B cell (primary cell): ENCODE data around the gene HMX2.

Source experiments
- CTCF ChIP-seq: fragments of 200-600 bp; IDR thresholded peaks from one replicate; pipeline ENCODE4 v1.8.0; 2022; ENCODE audit warnings: antibody characterized with exemption, mild to moderate bottlenecking
- EZH2 ChIP-seq: IDR thresholded peaks from 2 replicates; pipeline ENCODE4 v1.6.1; 2012; ENCODE audit warnings: borderline replicate concordance, low read depth, mild to moderate bottlenecking, moderate library complexity, low read length; ENCODE audit not compliant: insufficient read depth, poor library complexity, severe bottlenecking

- TF ChIP-seq CTCF (no peak), EZH2 (no peak)
These were observed 35.8 kb downstream of the HMX2 start for GRCh38 chr10:123183724-123184123.
